HEK293 (cell line): ENCODE data around the gene TANGO2.

Experiments
- CTCF ChIA-PET: fragments of 350-600 bp; formaldehyde crosslinking; extraction: SDS; loops from one replicate; lab custom pipeline; 2021; ENCODE audit warnings: antibody characterized with exemption; lab: Yijun Ruan, JAX
- POLR2A ChIA-PET: fragments of 300-600 bp; formaldehyde crosslinking; extraction: SDS; loops from one replicate; lab custom pipeline; 2020; ENCODE audit warnings: antibody characterized with exemption, inconsistent platforms; lab: Yijun Ruan, JAX
- H3K27ac ChIP-seq: fragments of 200-500 bp; sonication (Bioruptor generic); 2 replicates; pipeline ENCODE4 v1.5.1; 2014; ENCODE audit warnings: low read depth, low read length, control low read depth, inconsistent platforms; ENCODE audit errors: extremely low read depth
- H3K36me3 ChIP-seq, 2 experiments: fragments of 200-500 bp in 1 of 2; sonication (Bioruptor generic) in 1 of 2; 1 replicate in 1 of 2; 2 replicates in 1 of 2; pipeline ENCODE4 v1.5.1; 2014 to 2017; ENCODE audit warnings: inconsistent platforms in 2 of 2, low read length in 2 of 2; ENCODE audit not compliant: control insufficient read depth in 2 of 2, insufficient read depth in 1 of 2
- H3K4me1 ChIP-seq: fragments of 200-500 bp; sonication (Bioruptor generic); 2 replicates; pipeline ENCODE4 v1.5.1; 2014; ENCODE audit warnings: mild to moderate bottlenecking, low read length, inconsistent platforms; ENCODE audit not compliant: control insufficient read depth, insufficient read depth
- H3K4me3 ChIP-seq: 2 replicates; pipeline ENCODE4 v1.5.1; 2011; ENCODE audit warnings: low read depth, mild to moderate bottlenecking, control low read depth, low read length, moderate library complexity
- H3K9me3 ChIP-seq: fragments of 200-500 bp; sonication (Bioruptor generic); 2 replicates; pipeline ENCODE4 v1.5.1; 2014; ENCODE audit warnings: low read depth, low read length, inconsistent platforms; ENCODE audit not compliant: control insufficient read depth, insufficient read depth
- SETDB1 ChIP-seq: IDR thresholded peaks from one replicate; pipeline ENCODE4 v1.6.1; 2017; ENCODE audit warnings: mild to moderate bottlenecking, low read length, moderate library complexity, mixed read lengths; ENCODE audit not compliant: insufficient read length
- SP2 ChIP-seq: fragments of 450-650 bp; formaldehyde crosslinking; IDR thresholded peaks from 2 replicates; pipeline ENCODE4 v1.5.1; 2016; ENCODE audit warnings: missing biosample characterization, missing genetic modification characterization
- ZBTB8A ChIP-seq: fragments of 450-650 bp; formaldehyde crosslinking; IDR thresholded peaks from 2 replicates; pipeline ENCODE4 v1.5.1; 2016; ENCODE audit warnings: missing biosample characterization, missing genetic modification characterization
- ZIC2 ChIP-seq: fragments of 450-650 bp; formaldehyde crosslinking; IDR thresholded peaks from 2 replicates; pipeline ENCODE4 v1.5.1; 2016; ENCODE audit warnings: missing biosample characterization, missing genetic modification characterization
- ZNF16 ChIP-seq: fragments of 450-650 bp; formaldehyde crosslinking; IDR thresholded peaks from 2 replicates; pipeline ENCODE4 v1.5.1; 2016; ENCODE audit warnings: low read depth, missing biosample characterization, missing genetic modification characterization
- ZNF184 ChIP-seq: fragments of 450-650 bp; IDR thresholded peaks from 2 replicates; pipeline ENCODE4 v1.5.1; 2018; ENCODE audit warnings: missing biosample characterization, mild to moderate bottlenecking, missing genetic modification characterization
- ZNF221 ChIP-seq: fragments of 450-650 bp; formaldehyde crosslinking; IDR thresholded peaks from 2 replicates; pipeline ENCODE4 v1.5.1; 2017; ENCODE audit warnings: missing biosample characterization, missing genetic modification characterization, borderline replicate concordance
- ZNF292 ChIP-seq: fragments of 450-650 bp; formaldehyde crosslinking; IDR thresholded peaks from 2 replicates; pipeline ENCODE4 v1.5.1; 2016; ENCODE audit warnings: low read depth, missing biosample characterization, missing genetic modification characterization, borderline replicate concordance
- ZNF354C ChIP-seq: fragments of 450-650 bp; formaldehyde crosslinking; IDR thresholded peaks from 2 replicates; pipeline ENCODE4 v1.5.1; 2016; ENCODE audit warnings: missing biosample characterization, missing genetic modification characterization, low read depth, borderline replicate concordance
- ZNF426 ChIP-seq: fragments of 450-650 bp; formaldehyde crosslinking; IDR thresholded peaks from 2 replicates; pipeline ENCODE4 v1.5.1; 2017; ENCODE audit warnings: missing biosample characterization, missing genetic modification characterization, mild to moderate bottlenecking, inconsistent platforms, moderate library complexity
- ZNF76 ChIP-seq: fragments of 450-650 bp; formaldehyde crosslinking; IDR thresholded peaks from 2 replicates; pipeline ENCODE4; 2016; ENCODE audit warnings: low read depth, missing biosample characterization, missing genetic modification characterization, borderline replicate concordance
- TF ChIP-seq, protein P1 (sequence below): fragments of 450-650 bp; formaldehyde crosslinking; conservative IDR thresholded peaks from 2 replicates; pipeline ENCODE4 v1.5.1; 2016; ENCODE audit warnings: low read depth, missing biosample characterization, missing genetic modification characterization
- TF ChIP-seq, protein P2 (sequence below): fragments of 450-650 bp; formaldehyde crosslinking; IDR thresholded peaks from 2 replicates; pipeline ENCODE4 v1.5.1; 2016; ENCODE audit warnings: missing biosample characterization, missing genetic modification characterization, low read depth
- TF ChIP-seq, protein P3 (sequence below): fragments of 450-650 bp; formaldehyde crosslinking; IDR thresholded peaks from 2 replicates; pipeline ENCODE4 v1.5.1; 2016; ENCODE audit warnings: missing biosample characterization, missing genetic modification characterization
- TF ChIP-seq, protein P4 (sequence below): fragments of 450-650 bp; formaldehyde crosslinking; IDR thresholded peaks from 2 replicates; pipeline ENCODE4 v1.5.1; 2017; ENCODE audit warnings: missing biosample characterization, missing genetic modification characterization
- TF ChIP-seq, protein P5 (sequence below): fragments of 450-650 bp; formaldehyde crosslinking; IDR thresholded peaks from 2 replicates; pipeline ENCODE4 v1.5.1; 2016; ENCODE audit warnings: missing biosample characterization, missing genetic modification characterization
- TF ChIP-seq, protein P6 (sequence below): fragments of 450-650 bp; formaldehyde crosslinking; IDR thresholded peaks from 2 replicates; pipeline ENCODE4 v1.5.1; 2016; ENCODE audit warnings: missing biosample characterization, missing genetic modification characterization, low read depth
- TF ChIP-seq, protein P7 (sequence below): fragments of 450-650 bp; formaldehyde crosslinking; IDR thresholded peaks from 2 replicates; pipeline ENCODE4 v1.5.1; 2016; ENCODE audit warnings: missing biosample characterization, missing genetic modification characterization

Gene TANGO2

DNA sequence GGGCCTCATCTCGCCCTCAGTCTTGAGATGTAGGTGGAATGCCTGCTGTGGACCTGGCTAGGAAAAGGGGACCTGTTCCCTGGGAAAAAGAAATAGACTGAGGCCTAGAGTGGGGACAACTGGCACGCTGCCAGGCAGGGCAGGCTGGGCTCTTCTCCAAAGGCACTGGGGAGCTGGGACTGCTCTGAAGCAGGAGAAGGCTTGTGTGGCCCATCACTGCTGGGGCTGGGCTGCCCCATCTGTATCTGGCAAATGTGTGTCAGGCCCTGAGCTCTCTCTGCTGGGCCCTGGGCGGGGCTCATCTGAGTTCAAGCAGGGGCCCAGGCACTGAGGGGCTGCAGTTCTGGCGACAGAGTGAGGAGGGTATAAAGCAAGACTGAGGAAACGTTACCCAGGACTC lies 37.2 kb upstream of the TANGO2 start (continued):
- TF ChIP-seq, protein P1, sequence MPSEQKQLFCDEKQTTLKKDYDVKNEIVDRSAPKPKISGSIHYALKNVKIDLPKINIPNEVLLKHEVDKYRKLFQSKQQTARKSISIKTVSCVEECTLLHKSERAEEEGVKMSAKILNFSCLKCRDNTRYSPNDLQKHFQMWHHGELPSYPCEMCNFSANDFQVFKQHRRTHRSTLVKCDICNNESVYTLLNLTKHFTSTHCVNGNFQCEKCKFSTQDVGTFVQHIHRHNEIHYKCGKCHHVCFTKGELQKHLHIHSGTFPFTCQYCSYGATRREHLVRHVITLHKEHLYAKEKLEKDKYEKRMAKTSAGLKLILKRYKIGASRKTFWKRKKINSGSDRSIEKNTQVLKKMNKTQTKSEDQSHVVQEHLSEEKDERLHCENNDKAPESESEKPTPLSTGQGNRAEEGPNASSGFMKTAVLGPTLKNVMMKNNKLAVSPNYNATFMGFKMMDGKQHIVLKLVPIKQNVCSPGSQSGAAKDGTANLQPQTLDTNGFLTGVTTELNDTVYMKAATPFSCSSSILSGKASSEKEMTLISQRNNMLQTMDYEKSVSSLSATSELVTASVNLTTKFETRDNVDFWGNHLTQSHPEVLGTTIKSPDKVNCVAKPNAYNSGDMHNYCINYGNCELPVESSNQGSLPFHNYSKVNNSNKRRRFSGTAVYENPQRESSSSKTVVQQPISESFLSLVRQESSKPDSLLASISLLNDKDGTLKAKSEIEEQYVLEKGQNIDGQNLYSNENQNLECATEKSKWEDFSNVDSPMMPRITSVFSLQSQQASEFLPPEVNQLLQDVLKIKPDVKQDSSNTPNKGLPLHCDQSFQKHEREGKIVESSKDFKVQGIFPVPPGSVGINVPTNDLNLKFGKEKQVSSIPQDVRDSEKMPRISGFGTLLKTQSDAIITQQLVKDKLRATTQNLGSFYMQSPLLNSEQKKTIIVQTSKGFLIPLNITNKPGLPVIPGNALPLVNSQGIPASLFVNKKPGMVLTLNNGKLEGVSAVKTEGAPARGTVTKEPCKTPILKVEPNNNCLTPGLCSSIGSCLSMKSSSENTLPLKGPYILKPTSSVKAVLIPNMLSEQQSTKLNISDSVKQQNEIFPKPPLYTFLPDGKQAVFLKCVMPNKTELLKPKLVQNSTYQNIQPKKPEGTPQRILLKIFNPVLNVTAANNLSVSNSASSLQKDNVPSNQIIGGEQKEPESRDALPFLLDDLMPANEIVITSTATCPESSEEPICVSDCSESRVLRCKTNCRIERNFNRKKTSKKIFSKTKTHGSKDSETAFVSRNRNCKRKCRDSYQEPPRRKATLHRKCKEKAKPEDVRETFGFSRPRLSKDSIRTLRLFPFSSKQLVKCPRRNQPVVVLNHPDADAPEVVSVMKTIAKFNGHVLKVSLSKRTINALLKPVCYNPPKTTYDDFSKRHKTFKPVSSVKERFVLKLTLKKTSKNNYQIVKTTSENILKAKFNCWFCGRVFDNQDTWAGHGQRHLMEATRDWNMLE (tag by site-specific recombination) = no peak
- TF ChIP-seq ZNF426 (tag by site-specific recombination) (no peak), ZNF221 (tag by site-specific recombination) (no peak), ZNF354C (tag by site-specific recombination) (no peak), ZNF292 (tag by site-specific recombination) (no peak), ZNF184 (0 out of 2 replicates have a peak, but pooled peaks have one; percentile 45), ZNF16 (tag by site-specific recombination) (peak; percentile 71)
- TF ChIP-seq, protein P2, sequence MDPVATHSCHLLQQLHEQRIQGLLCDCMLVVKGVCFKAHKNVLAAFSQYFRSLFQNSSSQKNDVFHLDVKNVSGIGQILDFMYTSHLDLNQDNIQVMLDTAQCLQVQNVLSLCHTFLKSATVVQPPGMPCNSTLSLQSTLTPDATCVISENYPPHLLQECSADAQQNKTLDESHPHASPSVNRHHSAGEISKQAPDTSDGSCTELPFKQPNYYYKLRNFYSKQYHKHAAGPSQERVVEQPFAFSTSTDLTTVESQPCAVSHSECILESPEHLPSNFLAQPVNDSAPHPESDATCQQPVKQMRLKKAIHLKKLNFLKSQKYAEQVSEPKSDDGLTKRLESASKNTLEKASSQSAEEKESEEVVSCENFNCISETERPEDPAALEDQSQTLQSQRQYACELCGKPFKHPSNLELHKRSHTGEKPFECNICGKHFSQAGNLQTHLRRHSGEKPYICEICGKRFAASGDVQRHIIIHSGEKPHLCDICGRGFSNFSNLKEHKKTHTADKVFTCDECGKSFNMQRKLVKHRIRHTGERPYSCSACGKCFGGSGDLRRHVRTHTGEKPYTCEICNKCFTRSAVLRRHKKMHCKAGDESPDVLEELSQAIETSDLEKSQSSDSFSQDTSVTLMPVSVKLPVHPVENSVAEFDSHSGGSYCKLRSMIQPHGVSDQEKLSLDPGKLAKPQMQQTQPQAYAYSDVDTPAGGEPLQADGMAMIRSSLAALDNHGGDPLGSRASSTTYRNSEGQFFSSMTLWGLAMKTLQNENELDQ = no peak

DNA sequence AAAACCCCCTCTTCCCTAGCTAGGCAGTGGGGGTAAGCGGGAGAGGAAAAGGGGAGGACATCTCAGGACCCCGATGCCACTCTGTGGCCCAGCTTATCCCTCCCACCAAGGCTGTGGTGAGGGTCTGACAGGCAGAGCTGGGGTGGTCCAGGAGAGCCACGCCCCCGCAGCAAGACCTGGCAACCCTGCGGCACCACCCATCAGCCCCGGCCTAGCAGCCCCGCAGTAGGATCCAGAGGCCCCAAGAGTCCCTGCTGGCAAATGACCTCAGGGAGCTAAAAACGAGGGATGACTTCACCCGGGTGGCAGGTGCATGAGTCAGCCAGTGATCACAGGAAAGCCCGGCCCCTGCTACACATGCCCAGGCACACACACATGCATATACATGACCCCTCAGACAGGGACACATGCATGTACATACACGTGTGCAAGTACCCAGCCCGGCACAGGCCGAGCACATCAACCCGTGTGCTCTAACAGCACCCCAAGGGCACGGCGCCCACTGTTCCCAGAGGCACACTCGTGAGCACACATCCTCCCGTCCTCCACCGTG lies 36.6 kb upstream of the TANGO2 start:
- H3K27ac ChIP-seq = peak overlapping the region; percentile 42
- ChIA-PET POLR2A (interaction anchor here (0.7 to 2.5 kb wide), 9 partner anchors 10 to 133 kb away, joined by 3 to 18 read pairs (median 4); partner anchors contain the start of gene TRMT2A), CTCF (interaction anchor here (0.7 to 2.4 kb wide), 11 partner anchors 10 to 254 kb away, joined by 3 to 13 read pairs (median 4); no protein-coding TSS in a partner anchor)
- no peaks in the 10 kb centered on the region for H3K9me3 ChIP-seq
- H3K4me3 ChIP-seq = no peak overlapping the region
- peaks cover 0 to 27% of the 10 kb centered on the region in 2 experiments; a peak in 1 of 3 replicates for H3K36me3 ChIP-seq
- peaks cover 14% of the 10 kb centered on the region for H3K4me1 ChIP-seq
- TF ChIP-seq ZBTB8A (tag by site-specific recombination) (0 out of 2 replicates have a peak, but pooled peaks have one; percentile 16), SETDB1 (no peak), ZNF76 (tag by site-specific recombination) (peak; percentile 82; the same call in 1 of the 2 replicates), ZIC2 (tag by site-specific recombination) (peak; percentile 98), SP2 (tag by site-specific recombination) (peak; percentile 60)
- TF ChIP-seq, protein P3, sequence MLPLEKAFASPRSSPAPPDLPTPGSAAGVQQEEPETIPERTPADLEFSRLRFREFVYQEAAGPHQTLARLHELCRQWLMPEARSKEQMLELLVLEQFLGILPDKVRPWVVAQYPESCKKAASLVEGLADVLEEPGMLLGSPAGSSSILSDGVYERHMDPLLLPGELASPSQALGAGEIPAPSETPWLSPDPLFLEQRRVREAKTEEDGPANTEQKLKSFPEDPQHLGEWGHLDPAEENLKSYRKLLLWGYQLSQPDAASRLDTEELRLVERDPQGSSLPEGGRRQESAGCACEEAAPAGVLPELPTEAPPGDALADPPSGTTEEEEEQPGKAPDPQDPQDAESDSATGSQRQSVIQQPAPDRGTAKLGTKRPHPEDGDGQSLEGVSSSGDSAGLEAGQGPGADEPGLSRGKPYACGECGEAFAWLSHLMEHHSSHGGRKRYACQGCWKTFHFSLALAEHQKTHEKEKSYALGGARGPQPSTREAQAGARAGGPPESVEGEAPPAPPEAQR (tag by site-specific recombination) = 0 out of 2 replicates have a peak, but pooled peaks have one; percentile 66
- TF ChIP-seq, protein P4, sequence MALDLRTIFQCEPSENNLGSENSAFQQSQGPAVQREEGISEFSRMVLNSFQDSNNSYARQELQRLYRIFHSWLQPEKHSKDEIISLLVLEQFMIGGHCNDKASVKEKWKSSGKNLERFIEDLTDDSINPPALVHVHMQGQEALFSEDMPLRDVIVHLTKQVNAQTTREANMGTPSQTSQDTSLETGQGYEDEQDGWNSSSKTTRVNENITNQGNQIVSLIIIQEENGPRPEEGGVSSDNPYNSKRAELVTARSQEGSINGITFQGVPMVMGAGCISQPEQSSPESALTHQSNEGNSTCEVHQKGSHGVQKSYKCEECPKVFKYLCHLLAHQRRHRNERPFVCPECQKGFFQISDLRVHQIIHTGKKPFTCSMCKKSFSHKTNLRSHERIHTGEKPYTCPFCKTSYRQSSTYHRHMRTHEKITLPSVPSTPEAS = peak; percentile 77
- TF ChIP-seq, protein P5, sequence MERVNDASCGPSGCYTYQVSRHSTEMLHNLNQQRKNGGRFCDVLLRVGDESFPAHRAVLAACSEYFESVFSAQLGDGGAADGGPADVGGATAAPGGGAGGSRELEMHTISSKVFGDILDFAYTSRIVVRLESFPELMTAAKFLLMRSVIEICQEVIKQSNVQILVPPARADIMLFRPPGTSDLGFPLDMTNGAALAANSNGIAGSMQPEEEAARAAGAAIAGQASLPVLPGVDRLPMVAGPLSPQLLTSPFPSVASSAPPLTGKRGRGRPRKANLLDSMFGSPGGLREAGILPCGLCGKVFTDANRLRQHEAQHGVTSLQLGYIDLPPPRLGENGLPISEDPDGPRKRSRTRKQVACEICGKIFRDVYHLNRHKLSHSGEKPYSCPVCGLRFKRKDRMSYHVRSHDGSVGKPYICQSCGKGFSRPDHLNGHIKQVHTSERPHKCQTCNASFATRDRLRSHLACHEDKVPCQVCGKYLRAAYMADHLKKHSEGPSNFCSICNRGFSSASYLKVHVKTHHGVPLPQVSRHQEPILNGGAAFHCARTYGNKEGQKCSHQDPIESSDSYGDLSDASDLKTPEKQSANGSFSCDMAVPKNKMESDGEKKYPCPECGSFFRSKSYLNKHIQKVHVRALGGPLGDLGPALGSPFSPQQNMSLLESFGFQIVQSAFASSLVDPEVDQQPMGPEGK (tag by site-specific recombination) = peak; percentile 96
- TF ChIP-seq, protein P6, sequence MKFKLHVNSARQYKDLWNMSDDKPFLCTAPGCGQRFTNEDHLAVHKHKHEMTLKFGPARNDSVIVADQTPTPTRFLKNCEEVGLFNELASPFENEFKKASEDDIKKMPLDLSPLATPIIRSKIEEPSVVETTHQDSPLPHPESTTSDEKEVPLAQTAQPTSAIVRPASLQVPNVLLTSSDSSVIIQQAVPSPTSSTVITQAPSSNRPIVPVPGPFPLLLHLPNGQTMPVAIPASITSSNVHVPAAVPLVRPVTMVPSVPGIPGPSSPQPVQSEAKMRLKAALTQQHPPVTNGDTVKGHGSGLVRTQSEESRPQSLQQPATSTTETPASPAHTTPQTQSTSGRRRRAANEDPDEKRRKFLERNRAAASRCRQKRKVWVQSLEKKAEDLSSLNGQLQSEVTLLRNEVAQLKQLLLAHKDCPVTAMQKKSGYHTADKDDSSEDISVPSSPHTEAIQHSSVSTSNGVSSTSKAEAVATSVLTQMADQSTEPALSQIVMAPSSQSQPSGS (tag by site-specific recombination) = peak; percentile 94
- TF ChIP-seq, protein P7, sequence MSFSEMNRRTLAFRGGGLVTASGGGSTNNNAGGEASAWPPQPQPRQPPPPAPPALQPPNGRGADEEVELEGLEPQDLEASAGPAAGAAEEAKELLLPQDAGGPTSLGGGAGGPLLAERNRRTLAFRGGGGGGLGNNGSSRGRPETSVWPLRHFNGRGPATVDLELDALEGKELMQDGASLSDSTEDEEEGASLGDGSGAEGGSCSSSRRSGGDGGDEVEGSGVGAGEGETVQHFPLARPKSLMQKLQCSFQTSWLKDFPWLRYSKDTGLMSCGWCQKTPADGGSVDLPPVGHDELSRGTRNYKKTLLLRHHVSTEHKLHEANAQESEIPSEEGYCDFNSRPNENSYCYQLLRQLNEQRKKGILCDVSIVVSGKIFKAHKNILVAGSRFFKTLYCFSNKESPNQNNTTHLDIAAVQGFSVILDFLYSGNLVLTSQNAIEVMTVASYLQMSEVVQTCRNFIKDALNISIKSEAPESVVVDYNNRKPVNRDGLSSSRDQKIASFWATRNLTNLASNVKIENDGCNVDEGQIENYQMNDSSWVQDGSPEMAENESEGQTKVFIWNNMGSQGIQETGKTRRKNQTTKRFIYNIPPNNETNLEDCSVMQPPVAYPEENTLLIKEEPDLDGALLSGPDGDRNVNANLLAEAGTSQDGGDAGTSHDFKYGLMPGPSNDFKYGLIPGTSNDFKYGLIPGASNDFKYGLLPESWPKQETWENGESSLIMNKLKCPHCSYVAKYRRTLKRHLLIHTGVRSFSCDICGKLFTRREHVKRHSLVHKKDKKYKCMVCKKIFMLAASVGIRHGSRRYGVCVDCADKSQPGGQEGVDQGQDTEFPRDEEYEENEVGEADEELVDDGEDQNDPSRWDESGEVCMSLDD (tag by site-specific recombination) = peak; percentile 58
